HTR-8/SVneo (cell line): ENCODE results near the gene PUM1.

Experiments used
- DNase-seq: peaks from one replicate; pipeline ENCODE4 v3.0.0; 2011; ENCODE audit warnings: low spot score, mixed read lengths; ENCODE audit not compliant: insufficient read length
- FAIRE-seq: peaks from 2 replicates; lab custom pipeline; 2011; peaks lifted over from hg19 to GRCh38; lab: Jason Lieb, UNC

The PUM1 gene

DNA sequence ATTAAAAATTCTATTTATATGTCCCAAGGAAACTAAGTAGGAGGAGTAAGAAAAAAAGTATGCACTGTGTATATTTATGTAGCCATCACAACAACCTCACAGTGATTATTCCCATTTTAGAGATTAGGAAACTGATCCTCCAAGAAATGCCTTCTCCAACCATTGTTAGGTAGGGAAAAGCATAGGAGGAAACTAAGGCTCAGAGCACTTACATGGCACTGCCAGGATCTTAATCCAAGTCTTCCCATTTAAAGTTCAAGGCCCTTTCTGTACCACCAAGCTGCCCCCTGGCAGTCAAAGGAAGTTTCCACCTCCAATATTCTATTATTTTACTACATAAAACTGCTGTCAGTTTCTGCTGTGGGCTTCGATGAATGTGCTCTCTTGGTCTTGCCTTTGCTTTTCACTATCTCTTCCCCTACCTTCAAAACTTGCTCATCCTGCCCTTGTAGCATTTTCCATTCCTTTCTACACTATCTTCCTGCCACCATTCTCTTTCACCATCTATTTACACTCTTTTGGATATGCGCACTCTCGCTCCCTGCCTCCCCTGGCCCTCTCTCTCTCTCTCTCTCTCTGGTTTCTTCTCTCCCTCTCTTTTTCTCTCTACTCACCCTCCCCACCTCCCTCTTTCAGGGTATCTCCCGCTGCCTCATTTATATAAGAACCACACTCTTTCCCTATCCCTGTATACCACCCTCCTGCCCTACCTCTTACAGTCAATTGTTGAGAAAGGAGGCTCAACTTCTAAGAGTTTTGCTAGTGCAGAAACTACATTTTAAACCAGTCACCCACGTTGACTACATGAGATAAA lies 34.0 kb downstream of the PUM1 start:
- FAIRE-seq (no peak), DNase-seq (no peak)

DNA sequence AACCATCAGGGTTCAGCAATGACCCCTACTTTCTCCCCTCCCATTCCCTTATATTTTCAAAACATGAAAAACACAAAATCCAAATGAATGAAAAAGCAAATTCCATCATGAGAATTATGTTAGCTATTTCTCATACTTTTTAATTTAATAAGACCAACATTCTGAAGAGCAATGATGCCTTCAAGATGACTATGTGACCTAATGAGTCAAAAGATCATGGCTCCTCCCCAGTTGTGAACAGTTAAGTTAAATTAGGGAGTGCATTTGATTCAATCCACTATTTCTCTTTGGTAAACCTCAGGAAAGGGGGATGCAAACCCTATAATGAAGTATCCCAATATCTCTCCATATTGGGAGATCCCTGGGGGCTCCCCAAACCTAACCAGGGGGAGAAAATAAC lies 36.5 kb downstream of the PUM1 start:
- no peak for FAIRE-seq
- no peak for DNase-seq

DNA sequence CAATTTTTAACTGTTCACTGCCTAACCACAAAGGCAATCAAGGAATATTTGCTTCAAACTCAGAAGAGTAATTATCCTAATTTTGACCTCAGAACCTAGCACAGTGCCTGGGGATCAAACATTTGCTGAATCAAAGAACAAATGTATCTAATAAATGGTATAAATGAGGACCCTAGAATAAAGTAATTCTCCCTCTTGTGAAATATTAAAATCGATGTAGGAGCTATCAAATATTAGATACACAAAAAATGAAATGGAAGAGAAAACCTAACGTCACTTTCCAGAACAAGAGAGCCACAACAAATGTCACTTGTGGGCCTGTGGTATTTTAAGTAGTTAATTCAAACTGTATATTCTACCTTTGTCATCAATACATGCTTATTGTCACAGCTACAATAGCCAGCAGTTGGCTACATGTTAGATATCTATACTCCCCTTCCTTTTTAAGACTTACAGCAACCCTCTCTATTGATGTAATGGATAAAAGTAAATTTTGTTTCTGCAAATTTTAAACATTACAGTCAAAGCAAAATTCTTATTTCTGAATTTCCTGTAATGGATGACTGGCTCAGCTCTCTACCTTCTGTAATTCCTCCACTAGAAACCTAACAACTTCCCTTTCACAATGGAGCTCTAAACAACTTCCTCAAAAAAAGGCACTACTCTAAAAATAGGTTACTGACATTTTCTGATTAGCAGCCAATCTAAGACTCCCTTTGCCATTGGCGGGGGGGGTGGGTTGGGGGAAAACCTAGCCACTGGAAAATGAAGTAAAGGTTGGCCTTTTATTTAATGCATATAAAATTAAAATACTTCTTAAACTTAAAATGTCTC lies 37.6 kb downstream of the PUM1 start:
- FAIRE-seq (no peak), DNase-seq (no peak)

DNA sequence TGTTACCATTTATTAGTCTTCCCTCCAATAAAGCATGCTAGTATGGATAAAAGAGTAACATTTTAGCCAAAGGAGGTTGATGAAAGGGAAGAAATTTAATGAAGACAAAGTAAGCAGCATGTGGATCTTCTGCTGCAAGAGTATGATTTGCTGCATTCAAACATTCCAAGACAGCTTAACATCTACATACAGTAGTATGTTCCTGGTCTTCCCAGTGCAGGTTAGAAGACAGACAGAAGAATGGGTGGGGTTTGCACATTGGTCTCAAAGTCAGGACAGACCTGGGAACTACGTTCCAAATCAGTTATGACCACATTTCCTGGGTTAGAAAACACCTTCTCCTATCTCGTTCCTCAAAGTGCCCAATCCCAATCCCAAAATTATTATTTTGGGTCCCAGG lies 43.3 kb downstream of the PUM1 start:
- FAIRE-seq (no peak), DNase-seq (no peak)

DNA sequence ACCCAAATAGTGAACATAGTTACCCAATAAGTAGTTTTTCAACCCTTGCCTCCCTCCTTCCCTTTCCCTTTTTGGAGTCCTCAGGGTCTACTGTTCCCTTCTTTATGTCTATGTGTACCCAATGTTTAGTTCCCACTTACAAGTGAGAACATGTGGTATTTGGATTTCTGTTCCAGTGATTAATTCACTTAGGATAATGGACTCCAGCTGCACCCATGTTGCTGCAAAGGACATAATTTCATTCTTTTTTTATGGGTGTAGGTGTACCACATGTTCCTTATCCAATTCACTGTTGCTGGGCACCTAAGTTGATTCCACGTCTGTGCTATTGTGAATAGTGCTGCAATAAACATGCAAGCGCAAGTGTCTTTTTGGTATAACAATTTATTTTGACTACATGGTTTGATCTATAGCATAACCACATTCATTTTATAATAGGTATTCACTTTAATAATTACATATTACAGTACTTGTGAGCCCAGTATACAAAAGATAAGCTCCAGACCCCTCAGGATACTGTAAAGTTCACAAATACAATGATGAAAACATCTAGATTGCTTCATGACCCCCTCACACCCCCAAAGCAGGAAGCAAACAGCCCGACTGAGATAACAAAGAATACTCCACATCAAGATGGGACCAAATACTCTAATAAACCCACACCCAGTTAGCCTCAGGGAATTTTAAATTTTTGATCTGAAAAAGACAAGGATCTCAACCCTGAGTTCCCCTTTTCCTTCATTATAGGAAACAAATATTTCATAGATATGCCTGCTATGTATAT lies 45.3 kb downstream of the PUM1 start:
- DNase-seq (no peak), FAIRE-seq (no peak)

DNA sequence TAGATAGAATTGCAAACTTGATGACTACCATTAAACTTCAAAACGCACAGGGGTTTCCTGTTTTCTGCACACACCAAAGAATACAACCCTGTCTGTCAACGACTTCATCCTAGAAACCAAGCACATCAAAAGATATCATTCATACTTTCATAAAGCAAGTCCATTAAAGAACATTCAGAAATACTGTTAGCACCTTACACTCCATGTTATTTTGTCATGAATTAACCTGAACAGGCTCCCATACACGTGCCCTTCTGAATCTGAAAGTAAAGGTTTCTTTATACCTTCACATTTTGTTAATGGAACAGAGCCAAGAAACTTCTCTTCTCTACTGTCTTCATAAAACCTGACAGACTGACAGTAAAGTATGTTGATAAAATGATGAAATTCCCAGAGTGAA lies 46.1 kb downstream of the PUM1 start:
- FAIRE-seq (no peak), DNase-seq (no peak)

DNA sequence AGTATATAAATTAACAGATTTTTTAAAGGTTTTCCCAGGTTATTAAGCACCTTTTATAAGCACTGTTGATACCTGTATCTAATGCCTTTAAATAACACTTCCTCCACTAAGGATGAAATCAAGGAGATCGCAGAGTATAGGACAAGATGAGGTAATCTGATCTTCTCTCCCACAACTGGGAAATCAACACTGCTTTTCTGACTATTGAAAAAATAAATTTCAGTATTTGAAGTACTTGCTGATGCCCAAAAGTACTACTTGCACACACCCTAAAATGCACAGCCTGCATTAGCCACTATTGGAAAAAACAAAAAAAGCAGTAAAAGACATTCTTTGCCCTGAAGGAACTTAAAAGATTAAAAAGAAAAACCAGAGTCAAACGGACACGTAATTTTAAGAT lies 48.6 kb downstream of the PUM1 start:
- FAIRE-seq (no peak), DNase-seq (no peak)

DNA sequence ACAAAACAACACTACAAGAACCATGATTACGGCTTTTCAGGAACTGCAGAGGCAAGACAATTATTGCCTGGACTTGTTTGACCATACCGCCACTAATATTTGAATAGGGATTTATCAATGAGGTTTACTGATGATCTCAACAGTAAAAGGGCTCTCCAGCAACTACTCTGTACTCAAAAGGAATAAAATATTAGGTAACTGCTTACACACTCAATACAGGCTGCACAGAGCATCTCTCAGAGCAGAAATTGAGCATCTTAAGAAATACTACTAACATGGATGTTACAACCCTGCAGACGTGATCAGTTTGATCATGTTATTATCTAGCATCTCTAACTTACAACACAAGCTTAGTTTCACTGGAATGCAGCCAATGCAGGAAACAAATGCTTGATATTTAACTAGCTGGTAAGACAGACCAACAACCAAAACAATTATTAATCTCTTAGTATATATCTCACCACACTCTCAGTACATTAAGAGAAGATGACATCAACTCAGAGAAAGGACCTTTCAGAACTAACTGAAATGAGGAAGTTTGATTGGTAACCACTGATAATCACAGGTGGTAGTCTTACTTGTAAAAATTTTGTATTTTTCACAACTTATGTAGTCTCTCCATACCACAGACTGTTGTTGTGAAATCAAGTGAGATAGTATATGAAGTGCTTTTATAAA lies 52.2 kb downstream of the PUM1 start:
- no peak for DNase-seq
- no peak for FAIRE-seq

DNA sequence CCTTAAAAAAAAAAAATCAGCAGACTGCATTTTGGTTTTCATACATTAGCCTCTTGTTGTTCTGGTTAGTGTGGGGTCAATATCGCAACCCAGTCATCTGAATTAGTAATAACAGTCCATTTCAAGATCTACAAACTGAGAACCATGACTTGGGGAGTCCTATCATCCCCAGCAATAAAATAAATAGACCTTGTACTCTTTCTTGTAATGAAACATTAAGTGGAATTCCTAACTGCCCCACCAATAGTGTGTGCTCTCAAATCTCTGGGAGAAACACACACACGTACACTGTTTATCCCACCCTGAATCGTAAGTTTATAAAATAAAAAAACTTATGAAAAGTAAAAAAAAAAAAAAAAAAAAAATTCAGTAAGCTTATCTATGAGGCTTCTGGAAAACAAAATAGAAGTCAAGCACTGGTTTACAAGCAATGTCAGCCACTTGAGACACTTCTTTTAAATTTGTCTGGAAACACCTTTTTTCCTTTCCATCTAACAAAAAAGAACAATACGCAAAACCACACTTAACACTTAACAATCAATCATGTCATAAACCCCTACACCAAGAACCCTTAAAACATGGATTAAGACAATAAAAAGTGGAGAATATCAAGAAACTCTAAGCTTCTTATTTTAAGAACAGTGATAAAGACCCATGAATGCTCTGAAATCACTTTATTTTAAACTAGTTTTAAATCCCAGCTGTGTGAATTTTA lies 53.1 kb downstream of the PUM1 start:
- FAIRE-seq (no peak), DNase-seq (no peak)

DNA sequence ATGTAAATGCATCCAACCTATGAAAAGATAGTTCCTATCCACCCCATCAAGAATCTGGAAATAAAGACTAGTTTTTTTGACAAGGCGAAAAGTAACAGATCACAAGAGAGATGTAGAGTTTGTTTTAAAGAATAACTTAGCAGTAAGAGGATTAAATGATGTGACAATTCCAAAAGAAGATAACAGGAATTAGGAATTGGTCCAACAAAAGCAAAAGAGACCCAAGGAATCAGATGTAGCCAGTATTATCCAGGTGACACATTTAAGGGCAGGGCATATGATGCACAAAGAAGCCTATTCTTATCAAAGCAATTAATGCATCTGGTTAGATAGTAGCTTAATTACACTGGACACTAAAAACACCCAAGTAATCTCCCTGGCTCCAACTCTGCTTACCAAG lies 53.8 kb downstream of the PUM1 start:
- DNase-seq = no peak
- FAIRE-seq = no peak

DNA sequence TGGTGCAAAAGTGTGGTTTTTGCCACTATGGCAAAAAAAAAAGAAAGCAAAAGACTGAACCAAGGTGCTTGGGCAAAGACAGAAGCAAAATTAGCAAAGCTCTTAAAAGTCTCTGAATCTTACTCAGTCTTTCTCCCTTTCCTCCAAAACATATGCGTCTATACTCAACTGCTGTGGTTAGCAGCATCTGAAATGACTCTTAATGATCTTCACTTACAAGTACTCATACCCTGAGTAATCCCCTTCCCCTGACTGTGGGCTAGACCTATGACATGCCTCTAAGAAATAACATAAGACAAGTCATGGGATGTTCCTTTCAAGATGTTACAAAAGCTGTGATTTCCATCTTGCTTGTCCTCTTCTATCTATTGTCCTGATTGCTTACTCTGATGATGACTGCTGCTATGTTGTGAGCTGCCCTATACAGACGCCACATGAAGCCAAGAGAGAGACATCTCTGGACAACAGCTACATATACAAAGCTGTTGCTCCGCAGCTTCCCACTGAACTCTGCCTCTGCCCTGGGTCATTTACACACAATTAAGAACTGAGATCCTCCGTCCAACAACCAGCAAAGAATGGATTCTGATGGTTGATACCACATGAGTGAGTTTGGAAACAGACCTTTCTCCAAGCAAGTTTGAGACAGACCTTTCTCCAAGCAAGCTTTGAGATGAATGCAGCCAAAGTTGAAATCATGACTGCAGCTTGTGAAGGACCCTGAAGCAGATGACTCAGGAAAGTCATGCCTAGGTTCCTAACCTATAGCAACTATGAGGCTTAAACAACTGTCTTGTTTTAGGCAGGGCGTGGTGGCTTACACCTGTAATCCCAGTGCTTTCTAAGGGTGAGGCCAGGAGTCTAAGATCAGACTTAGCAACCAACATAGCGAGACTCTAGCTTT lies 55.2 kb downstream of the PUM1 start:
- FAIRE-seq (no peak), DNase-seq (no peak)

DNA sequence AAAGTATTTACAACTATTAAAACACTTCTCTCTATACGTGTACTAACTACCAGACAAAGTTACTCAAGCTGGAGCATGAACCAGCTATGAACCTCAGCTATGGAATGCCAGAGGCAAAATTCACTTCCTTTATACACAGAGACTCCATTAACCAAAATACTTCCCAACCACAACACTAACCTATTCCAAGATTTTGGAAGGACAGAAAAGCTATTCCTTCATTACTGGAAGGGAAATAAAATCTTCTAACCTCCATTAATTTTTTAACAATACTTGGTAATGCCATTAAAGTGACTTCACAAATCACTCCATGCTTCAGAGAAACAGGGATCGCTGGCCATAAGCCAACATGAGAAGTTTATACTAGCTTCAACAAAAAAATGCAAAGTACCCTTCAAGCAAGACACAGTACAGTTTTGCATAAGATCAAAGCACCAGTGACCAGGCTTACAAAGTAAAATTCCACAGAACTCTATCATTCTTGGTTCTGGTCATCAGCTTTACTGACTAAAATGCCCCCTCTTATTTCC lies 58.0 kb downstream of the PUM1 start:
- no peak for FAIRE-seq
- DNase-seq = peak; percentile 33

DNA sequence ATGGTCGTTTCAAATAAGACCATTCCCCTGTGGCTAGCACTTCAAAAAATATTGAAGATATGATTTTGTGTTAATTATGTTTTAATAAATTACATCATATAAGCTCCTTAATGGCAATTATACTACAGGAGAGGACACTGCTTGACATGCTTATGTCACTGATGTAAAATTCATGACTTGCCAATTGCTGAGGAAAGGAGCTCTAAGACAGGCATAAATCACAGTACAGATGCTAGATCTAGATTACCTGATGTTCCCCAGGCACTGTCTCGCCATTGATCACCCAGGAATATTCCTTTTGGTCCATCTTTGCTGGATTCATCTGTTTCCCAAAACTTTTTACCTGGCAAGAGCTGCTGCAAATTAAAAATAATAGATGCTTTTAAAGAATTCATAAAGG lies 58.8 kb downstream of the PUM1 start:
- no peak for FAIRE-seq
- DNase-seq = no peak

DNA sequence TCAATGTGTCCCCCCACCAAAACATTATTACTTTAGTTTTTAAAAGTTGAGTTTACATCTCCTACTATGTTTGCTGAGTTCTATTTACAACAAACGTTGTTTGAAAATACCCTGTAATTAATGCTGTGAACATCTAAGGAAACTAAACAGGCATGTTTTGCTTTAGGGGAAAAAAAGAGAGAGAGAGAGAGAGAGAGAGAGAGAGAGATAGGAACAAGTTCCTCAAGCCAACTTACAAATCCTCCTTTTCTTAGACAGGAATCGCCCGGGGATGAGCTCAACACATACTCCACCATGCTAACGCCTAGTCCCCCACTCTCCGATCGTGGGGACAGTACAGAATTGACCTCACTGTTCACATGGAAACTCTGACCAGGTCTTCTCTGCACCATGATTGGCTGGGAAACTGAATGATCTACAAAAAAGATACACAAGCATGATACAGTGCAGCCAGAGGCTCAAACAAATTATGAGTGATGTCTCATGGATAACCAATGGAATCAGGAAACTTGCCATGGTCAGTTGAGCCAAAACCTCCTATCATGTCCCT lies 59.8 kb downstream of the PUM1 start:
- DNase-seq (no peak), FAIRE-seq (no peak)

DNA sequence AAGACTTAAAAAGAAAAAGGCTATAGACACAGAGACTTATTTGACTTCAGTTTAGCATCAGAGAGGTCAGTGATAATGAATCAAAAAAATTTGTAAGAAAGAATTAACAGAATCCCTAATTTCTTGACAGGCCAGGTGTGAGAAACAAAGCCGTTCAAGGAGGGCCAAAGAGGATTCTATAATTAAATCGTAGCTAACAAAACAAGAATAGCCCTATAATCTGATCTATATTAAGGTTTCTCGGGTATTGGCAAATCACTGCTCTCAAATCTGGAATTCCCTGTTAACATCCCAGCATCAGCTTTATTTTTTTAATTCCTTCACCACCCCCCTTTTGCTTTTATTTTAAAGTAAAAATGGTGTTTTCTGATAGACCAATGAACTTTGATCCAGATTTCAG lies 60.3 kb downstream of the PUM1 start:
- DNase-seq (no peak), FAIRE-seq (no peak)

DNA sequence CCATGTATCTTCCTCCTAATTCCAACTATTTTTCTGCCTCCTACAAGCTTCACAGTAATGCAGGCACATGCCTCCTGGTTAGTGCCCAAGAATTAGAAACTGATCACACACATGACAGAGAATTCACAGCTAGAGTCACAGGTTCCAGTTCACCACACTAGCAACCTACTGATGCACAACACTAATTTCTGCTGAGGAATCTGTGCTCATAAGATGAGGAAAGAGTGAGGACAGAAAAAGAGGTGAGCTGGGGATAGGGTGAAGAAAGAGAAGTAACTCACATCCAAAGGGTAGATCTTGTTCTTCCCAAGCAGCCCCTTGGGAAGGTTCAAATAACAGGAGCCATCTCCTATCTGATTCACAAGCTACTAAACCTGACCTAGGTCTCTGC lies 61.3 kb downstream of the PUM1 start:
- DNase-seq (no peak), FAIRE-seq (no peak)

DNA sequence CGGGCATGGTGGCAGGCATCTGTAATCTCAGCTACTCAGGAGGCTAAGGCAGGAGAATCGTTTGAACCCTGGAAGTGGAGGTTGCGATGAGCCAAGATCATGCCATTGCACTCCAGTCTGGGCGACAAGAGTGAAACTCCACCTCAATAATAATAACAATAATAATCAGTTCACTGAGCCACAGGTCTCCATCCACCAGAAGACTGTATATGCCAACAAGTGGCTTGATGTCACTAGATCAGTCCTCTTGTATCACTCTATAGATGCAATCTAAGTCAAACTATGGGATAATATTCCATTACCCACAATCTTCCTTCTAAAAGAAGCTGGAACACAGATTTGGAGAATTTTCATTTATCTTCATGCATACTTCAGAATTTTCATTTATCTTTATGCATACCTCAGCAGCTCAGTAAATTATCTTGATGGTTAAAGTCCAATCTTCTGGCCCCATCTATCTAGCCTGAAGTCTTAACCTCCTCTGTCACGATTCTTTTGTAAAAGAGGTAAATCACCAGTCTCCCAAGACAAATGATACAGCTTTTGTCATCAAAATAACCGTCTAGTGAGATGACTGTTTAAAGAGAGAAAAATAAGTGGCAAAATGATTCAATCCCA lies 61.8 kb downstream of the PUM1 start:
- FAIRE-seq (no peak), DNase-seq (no peak)

DNA sequence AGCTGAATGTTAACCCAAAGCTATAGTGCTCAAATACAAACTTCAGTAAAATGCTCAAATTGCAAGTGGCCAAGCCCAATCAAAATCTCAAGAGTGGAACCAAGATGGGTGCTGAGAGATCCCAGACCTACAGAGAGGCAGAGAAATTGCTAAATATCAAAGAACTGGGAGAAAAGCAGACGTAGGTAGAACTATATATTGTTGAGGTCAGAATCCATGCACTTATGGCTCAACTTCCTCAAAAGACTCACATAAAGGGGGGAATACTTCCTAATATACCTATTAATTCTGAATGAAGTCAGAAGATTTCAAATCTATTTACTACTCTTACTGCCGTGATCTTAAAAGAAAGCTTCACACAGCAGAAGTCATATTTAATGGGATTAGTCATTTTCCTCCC lies 65.2 kb downstream of the PUM1 start:
- FAIRE-seq = no peak
- DNase-seq = no peak
